ENCODE results near the gene ACSM3.

DNA sequence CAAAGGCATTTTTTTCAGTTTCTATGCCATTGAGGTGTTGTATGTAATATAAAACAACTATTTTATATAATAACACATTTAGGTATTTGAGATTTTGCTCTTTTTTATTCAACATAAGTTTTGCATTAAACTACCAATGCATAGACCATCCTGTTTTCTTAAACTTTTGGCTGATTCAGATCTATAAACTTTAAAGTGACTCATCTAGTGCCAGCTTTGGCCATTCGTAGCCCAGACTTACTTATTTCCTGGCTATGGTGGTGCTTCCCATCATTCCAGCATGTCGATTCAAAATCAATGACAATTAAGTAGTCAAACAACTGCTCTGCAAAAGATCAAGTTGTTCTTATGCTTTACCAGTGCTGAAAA, 39.4 kb downstream of the ACSM3 start:
- TF ChIP-seq, protein P1, sequence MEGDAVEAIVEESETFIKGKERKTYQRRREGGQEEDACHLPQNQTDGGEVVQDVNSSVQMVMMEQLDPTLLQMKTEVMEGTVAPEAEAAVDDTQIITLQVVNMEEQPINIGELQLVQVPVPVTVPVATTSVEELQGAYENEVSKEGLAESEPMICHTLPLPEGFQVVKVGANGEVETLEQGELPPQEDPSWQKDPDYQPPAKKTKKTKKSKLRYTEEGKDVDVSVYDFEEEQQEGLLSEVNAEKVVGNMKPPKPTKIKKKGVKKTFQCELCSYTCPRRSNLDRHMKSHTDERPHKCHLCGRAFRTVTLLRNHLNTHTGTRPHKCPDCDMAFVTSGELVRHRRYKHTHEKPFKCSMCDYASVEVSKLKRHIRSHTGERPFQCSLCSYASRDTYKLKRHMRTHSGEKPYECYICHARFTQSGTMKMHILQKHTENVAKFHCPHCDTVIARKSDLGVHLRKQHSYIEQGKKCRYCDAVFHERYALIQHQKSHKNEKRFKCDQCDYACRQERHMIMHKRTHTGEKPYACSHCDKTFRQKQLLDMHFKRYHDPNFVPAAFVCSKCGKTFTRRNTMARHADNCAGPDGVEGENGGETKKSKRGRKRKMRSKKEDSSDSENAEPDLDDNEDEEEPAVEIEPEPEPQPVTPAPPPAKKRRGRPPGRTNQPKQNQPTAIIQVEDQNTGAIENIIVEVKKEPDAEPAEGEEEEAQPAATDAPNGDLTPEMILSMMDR (IDR thresholded peaks at IDR 0.05), result no peak
- TF ChIP-seq POLR2A (IDR thresholded peaks at IDR 0.05), result no peak

All from right lobe of liver (tissue), 4 donors.